DMS114 treated with DMSO at 0.1 percent for 48 hours (cell line): ENCODE results near the gene POGLUT3.
A peak's percentile ranks its signal among the peaks of the same experiment; 100 is the strongest.

Experiments used
- DNase-seq: peaks from one replicate; lab custom pipeline; 2025; ENCODE audit not compliant: unreplicated experiment; lab: John Stamatoyannopoulos, UW

Gene POGLUT3

GRCh38 chr11:108500721-108501120 lies 2.5 kb upstream of the POGLUT3 start:
- DNase-seq, result no peak

- DNase-seq, result no peak
Observed at GRCh38 chr11:108500169-108500568, 2.0 kb upstream of the POGLUT3 start.

DNA sequence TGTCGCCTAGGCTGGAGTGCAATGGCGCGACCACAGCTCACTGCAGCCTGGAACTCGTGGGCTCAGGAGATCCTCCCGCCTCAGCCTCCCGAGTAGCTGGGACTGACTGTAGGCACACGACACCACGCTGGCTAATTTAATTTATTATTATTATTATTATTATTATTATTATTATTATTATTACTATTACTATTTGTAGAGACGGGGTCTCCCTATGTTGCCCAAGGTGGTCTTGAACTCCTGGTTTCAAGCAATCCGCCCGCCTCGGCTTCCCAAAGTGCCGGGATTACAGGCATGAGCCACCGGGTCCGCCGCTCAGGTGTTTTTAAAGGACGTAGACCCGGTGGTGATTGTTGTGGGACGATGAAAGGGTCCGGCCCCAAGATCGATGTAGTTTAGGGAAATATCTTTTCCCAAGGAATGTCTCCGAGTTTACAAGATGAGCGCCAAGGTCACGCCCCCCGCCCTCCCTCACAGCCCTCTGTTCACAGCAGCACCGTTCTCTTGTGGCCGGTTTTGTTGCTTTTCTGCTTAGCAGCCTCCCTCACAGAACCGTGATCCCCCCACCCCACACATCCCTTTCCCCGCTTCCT lies 728 bp upstream of the POGLUT3 start:
- no peak for DNase-seq

DNA sequence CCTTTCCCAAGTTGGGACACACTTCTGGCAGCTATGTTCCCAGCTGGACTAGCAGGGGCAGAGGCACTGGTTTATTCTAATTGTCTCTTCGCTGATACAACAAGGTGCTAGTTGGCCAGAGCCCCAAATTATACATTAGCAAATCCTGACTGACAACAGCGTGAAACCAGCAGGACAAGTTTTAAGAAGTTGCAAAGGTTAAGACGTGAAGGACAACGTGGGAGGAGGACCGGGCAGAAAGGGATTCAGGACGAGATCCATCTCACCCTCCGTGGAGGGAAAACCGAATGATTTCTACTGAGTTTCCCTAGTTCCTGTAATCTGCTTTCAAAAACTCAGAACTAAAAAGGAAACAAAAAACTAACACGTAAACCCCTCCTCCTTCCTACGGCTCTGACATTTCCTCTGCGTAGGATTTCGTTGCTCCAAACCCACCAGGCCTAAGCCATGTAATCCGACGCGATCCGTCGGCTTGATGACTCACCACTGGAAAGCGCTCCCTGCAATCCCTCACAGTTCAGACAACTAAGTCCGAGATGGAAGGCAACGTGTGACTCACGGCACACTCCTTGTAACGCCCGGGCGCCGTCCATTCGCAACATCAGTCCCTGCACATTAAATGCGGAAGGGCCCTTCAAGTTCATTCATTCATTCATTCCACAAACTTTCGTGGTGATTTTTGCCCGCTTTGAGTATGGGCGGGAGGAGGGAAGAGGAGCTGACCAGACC lies 703 bp downstream of the POGLUT3 start:
- DNase-seq, result peak; percentile 69

DNA sequence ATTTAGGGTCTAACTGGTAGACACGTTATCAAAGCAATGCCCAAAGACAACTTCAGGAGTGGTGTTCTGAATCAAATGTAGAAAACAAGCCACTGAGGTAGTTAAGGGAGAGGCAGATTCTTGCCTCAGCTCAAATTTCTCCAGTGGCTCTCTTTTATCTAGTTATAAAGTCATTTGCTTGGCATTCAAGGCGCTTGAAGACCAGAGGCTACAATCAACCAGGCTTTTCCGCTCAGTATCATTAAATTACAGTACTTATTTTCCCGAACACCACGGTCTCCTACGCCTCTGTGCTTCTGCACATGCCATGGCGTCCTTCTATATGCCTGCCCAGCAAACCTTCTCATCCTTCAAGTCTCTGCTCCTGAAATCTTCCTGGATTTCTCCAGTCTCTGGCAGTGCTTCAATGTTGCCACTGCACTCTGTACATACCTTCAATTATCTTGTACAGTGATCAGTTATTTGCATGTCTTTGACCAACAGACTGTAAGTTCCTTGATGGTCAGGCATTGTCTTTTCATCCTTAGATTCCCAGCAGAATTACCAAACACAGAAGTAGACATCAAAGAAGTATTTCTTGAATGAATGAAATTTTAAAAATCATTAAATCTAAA lies 1.4 kb downstream of the POGLUT3 start:
- DNase-seq, result no peak

GRCh38 chr11:108495326-108495725 lies 2.9 kb downstream of the POGLUT3 start:
- DNase-seq, result no peak

- DNase-seq, result no peak
Observed at GRCh38 chr11:108494182-108494581, 4.0 kb downstream of the POGLUT3 start.

- DNase-seq, result no peak
Observed at GRCh38 chr11:108491936-108492335, 6.2 kb downstream of the POGLUT3 start.

DNA sequence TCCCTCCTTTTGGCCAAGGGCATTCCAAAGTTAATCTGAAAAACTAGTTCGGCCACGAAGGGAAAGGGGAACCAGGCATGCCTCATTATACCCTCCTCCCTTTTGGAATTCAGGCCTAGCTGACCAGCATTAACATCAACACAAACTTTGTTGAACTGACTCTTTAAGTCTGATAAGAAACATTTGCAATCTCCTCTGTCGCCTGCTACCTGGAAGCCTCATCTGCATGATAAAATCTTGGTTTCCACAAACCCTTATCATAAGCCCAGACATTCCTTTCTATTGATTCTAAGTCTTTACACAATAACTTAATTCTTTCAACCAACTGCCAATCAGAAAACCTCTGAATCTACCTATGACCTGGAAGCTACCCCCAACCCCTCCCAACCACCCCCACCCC lies 11.4 kb downstream of the POGLUT3 start:
- no peak for DNase-seq

DNA sequence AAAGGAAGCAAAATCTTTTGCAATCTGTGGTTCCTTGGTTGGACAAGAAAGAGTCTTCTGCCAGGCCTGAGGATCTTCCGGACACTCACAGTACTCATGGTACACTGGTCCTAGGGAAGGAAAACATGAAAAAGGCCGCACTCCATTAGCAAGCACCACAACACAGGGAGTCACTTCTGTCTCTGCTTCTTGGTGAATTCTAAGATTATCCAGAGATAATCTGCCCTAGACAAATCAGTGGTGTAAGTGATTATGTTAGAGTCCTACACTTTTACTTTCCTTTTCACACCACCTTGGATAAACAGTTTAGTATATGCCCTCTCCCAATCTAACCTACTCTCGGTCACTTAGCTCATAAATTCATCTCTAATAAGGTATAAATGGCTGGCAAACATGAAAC lies 11.9 kb downstream of the POGLUT3 start:
- no peak for DNase-seq

DNA sequence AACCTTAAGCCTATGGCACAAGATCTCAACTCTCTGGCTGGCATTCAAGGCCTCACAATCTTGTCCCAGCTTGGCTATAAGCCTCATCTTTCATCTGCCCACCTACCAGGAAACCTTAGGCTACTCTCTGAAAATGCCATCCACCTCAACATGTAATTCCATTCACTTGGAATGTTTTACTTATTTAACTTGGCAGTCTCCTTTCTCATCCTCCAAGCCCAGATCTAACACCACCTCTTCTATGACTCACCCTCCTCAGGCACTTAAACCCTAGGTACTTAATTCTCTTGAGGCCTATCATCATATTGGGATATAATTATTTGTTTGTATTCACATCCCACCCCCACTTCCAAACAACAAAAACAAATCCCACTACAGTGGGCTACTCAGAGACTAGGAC lies 15.0 kb downstream of the POGLUT3 start:
- no peak for DNase-seq

DNA sequence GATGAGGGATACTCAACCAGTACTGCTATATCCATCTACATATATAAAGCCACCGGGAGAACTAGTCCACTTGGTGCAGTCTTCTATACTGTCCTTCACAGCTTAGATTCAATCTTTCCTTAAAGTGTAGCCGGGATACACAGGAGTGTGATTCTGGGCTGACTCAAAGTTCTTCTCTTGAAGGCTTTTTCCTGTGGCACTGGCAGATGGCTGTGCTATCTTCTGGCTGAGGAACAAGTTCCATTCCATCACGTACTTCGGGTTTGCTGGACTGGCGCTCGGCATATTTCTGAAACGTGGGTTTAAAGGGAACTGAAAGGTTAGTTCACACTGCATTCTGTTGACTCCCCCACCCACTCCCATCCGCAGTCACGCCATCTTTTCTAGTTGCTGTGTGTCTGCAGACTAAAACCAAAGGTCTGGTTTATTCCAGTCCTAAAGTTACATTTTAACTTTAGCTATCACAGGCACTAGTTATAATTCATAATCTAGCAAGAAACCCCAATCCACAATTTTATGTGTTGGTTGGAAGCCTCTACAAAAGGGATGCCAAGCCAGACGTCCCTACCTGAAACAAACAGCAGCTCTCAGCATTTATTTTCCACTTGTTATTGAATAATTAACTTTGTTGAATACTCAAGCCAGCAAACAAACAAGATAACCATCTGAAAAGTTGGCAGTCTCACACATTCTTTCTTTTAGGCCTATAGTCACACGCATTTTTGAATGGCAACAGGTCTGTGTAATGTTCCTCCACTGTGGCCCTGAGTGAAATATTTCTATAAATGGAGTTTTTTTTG lies 23.3 kb downstream of the POGLUT3 start:
- no peak for DNase-seq

DNA sequence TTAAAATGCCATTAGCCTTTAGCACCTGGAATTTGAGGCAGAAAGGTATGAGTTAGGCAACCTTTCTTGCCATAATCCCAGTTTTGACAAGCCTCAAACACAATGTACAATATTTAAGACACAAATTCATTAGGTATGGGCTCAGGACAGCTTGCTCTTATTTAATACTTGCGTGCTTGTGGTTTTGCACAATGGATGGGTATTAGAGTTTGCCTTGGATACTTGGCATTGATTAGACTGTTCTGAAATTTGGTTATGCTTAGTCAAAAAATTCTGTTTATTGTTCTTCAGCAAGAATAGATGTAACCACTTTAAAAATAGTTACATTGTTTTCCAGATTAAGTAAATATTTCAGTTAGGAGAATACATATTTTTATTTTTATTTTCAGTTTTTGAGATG lies 25.5 kb downstream of the POGLUT3 start:
- no peak for DNase-seq

DNA sequence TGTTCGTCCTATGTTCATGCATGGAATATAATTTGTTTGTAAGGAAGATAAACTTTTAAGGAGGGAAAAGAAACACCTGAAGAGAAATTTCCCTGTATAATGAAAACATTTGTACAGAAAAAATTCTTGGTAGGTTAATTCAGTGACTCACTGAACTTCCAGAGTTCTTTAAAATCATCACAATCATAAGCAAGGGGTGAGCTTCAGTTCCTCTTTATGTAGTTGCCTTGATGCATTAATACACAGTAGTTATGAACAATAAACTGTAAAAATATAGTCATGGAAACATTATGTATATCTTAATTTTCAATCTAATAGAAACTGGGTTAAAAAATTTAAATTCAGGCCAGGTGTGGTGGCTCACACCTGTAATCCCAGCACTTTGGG lies 29.7 kb downstream of the POGLUT3 start:
- DNase-seq, result no peak

DNA sequence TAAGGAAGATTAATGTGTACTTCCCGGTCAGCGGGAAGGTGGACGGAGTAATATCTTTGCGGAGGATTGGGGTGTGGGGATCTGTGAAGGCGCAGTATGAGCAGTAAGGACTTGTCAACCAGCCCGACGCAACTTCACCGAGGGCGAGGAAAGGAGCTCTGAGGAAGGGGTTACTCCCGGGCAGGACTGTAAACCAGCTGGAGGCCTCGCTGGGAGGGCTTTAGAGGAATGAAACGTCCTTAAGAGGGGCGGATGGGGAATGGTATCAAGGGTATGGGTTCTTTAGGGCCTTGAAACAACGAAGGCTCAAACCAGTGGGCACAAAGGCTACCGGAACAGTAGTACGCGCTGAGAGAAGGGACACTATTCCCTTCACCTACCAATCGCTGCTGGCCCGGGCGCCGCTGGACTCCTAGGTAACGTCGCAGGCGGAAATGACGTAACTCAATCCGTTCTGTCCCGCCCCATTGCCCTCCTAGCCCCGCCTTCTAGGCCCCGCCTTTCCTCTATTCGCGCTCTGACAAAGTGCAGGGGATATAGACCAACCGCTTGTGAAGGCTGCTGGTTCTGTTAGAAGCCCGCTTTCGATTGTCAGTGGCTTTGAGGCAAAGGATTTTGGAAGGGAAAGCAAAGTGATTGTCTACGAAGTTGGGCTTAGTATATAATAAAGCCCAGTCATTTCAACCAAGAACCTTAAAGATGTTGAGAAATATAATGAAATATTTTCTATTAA lies 30.9 kb downstream of the POGLUT3 start, which contains the start of gene C11orf65:
Gene C11orf65, minus strand, starts transcription at position 439 of the 733 bp plus-strand sequence. CDS start 5,970 bp downstream, outside the sequence.
- DNase-seq, result peak; percentile 83

- DNase-seq, result no peak
Observed at GRCh38 chr11:108466405-108466804, 31.8 kb downstream of the POGLUT3 start.

GRCh38 chr11:108453207-108453835 lies 44.9 kb downstream of the POGLUT3 start:
- DNase-seq, result no peak
